Activated CD8-positive, alpha-beta memory T cell treated with anti-CD3 and anti-CD28 coated beads, Interleukin-2, amount 50 U/mL, for 48 hours (primary cell): ENCODE data around the gene KNDC1.
"Not testable (repeated sequence)": the region's sequence is repeated elsewhere in the genome, so short reads cannot be mapped to it uniquely, and the experiment has no call there.

Experiments used
- DNase-seq: peaks from one replicate; pipeline ENCODE4 v3.0.0-alpha.2; 2020

KNDC1 gene

DNA sequence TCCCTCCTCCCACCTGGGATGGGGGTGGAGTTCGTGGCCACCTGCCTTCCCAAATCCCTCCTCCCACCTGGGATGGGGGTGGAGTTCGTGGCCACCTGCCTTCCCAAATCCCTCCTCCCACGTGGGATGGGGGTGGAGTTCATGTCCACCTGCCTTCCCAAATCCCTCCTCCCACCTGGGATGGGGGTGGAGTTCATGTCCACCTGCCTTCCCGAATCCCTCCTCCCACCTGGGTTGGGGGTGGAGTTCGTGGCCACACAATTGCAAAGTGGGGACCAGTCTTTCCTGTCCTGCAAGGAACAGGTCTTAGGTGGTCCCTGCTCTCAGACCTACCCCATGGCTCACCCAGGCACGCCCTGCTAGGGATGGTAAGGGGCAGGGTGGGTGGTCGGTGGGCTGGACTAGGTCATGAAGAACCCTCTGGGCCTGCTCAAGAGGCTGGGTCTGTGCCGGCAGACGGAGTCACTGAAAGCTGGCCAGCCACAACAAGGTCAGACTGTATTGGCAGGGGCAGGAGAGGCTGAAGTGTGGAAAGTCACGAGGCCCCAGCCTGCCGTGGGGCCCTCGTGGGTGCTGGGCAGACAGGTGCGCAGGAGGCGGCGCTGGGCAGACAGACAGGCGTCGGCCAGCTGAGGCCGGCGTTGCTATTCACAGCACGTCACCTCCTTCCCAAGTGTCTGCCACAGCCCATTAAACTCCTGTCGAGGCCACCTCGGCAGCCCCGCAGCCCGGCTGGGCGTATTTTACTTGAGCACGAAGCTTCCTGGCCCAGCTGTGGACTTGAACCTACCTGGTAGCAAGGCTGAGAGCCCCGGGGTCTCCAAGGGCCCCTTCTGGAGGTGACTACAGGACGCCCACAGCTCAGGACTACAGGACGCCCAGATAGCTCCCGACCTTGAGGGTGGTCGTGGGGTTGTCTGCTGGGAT is 4.1 kb downstream of the KNDC1 start:
- no peak for DNase-seq

DNA sequence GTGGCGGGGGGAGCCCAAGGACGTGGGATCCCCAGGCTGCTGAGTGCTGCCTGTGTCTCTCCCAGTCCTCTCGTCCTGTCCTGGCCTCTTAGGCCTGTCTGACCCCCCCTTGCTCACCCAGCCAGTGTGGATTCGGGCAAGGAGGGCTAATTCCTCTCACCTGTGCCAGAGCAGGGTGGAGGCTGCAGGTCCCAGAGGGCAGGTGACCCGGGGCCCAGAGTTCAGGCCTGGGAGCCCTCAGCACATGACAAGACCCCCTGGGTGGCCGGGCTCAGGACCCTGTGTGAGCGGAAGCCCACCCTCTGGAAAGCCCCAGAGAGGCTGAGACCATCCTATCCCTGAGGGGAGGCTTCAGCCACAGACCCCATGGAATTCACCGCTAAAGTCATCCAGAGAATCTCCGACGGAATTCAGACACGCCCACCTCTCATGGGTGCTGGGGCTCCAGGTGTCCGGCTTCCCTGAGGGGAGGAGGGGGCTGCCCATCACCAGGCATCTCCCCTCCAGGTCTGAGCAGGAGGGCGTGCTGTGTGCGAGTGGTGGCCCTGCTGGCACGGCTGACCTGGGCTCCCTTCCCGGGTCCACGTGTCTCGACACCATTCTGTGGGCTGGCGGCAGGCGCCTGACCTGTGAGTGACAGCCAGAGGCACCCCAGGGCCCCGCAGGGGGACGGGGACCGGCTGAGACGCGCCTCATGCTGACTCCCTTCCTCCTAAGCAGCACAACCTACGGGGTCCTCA is 5.0 kb downstream of the KNDC1 start:
- DNase-seq, result no peak

DNA sequence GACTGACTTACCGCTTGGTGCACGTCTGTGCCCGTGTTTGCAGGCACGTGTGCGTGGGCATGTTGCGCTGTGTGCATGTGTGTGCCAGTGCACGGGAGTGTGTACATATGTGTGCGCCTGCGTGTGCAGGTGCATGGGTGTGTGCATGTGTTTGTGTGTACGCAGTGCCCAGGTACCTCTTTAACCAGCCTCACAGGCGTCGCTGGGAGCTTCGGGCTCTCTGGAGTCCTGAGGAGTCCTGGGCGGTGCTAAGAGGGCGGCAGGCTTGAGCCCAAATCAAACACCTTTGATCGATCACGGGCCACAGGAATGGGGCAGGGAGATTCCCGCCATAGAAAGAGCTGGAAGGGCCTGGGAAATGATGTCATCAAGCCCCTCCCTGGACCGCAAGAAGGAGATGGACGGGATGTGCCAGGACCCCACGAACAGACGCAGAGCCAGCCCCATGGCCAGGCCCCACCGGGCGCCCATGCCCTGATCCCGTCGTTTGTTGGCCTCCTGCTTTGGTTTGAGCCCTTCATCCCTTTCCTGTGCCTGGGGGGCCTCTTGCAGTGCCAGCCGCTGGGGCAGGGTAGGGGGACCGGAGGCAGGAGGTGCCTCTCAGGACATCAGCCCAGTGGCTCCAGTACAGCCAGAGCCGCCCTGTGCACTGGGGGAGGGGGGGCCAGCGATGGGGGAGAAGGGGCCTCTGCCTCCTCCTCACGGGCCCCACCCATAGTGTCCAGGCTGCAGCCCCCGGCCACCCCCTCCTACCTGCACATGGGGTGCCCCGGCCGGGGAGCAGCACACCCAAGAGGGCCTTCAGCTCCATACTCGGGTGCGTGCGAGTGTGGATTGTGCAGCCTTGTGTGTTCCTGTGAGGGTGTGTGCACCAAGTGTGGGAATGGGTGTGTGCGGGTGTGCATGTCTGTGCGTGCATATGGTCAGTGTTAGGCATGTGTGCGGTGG is 5.8 kb downstream of the KNDC1 start:
- no peak for DNase-seq

DNA sequence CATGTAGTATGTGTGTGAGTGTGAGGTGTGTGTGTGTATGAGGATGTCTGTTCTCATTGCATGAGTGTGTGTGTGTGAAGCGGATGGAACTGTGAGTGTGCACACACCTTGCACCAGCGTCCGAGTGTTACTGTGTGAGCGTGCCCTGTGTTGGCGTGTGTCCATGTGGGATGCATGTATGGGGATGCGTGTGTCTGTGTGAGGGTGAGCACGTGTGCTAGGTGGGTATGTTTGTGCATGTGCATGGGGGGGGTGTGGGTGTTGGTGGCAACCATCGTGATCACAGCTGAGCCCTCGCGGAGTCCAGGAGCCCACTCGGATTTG is 6.4 kb downstream of the KNDC1 start:
- DNase-seq, result no peak

DNA sequence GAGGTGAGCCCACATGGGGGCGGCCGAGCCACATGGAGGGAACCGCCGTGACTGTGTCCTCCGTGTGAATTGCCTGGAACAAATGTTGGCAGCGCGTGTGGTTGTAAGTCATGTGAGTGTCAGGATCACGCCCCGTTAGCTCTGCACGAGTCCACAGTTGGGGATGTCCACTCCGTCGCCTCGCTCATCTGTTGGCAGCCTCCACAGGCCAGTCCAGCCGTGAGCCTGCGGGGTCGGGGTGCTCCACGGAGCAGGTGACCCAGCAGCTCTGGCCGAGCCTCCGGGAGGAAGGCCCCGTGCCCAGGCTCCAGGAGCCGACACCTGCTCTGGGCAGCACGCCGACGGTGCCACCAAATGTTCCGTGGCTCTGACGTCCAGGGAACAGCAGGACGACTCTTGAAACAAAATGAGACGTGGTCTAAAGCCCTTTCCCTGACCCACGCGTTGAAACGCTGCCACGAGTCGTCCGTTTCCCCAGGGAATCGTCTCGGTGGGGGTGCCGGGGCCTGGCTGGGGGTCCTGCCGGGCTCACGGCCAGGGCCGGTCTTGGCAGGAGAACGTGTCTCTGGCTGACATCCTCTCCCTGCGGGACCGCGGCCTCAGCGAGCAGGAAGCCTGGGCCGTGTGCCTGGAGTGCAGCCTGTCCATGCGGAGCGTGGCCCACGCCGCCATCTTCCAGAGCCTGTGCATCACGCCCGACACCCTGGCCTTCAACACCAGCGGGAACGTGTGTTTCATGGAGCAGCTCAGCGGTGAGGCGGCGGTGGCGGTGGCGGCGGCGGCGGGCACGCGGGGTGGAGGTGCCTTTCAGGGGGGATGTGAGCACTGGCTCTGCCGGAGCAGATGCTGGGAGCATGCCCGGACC is 7.0 kb downstream of the KNDC1 start:
- no peak for DNase-seq

DNA sequence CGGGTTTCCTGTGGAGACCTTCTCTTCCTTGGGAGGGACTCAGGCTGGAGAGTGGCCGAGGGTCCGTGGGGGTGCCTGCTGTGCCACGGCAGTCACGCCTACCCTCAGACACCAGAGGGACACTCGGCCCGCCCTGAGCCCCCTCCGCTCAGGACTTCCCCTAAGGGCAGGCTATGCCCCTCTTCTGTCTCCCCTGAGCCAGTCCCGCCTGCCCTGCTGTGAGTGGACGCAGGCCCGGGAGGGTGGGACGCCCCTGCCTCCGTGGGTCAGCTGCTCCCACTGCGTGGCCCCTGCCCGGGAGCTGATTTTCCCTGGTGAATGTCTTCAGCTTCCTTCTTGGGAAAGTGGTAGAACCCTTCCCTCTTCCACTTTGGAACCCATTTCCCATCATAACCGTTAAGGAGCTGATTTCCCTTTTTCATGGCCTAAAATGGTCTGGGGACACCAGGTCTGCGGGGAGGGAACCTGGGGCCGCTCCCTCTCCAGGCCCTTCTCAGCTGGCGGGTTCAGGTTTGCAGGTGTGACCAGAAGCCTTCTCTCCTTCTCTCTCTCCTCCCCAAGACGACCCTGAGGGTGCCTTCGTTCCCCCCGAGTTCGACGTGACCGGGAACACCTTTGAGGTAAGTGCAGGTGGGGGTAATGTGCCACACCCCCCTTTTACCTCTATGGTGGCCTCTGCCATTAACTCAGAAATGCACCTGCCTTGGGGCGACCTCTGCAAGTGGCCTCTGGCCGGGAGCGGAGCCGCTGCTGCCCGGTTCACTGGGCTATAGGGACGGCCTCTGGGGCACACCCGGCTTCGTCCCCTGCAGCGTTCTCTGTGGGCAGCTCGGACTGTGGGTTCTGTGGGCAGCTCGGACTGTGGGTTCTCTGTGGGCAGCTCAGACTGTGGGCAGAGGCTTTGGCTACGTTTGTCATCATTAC is 7.9 kb downstream of the KNDC1 start:
- no peak for DNase-seq

DNA sequence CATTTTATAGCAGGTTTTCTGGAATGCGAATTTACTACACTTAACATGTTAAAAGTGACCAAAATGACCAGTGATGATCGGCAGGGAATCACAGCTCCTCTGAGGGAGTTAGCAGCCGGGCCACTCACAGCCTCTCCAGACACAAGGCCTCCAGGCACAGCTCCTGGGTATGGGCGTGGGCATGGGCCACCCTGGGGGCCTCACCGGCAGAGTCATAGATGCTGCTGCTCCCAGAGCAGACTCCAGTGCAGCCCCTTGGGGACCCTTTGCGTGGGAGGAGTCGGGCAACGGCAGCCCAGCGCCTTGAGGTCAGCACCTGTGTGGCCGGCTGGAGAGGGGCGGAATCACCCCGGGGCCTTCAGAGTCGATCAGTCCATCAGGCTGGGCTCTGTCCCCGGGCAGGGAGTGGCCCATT is 8.6 kb downstream of the KNDC1 start:
- no peak for DNase-seq

DNA sequence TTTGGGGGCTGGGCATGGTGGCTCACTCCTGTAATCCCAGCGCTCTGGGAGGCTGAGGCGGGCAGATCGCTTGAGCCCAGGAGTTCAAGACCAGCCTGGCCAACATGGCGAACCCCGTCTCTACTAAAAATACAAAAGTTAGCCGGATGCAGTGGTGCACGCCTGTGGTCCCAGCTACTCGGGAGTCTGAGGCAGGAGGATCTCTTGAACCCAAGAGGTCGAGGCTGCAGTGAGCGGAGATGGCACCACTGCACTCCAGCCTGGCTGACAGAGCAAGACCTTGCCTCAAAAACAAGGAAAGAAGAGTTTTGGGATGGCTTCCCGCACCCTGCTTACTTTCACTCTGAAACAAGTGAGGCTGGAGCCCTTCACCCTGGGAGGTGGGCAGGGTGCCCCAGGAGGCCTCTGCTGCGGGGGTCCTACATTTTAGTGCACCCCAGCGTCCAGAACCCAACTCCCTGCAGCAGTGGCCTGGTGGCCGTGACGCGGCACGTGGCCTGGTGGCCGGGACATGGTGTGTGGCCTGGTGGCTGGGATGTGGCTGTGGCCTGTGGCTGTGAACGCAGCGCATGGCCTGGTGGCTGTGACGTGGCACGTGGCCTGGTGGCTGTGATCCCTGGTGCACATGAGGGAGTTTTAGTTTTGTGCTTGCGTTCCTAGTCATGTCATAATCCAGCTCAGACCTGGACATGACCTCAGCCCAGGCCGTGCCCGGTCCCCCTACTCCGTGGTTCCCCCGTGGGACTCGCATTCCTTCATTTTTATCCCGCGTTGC is 9.3 kb downstream of the KNDC1 start:
- no peak for DNase-seq

DNA sequence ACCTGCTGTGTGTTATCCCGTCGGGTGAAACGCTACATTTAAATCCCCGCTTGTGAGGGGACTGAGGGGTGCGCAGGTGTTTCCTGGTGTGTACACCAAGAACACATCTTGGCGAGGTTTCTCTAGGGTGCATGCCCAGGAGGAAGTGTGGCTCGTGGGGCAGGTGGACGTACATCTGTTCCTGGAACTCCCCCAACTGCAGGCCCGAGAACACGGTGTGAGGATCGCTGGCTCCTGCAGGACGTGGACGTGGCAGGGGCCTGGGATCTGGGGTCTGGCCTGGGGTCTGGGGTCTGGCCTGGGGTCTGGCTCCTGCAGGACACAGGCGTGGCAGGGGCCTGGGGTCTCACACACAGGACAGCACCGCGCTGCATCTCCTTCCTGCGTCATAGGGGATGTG is 10.1 kb downstream of the KNDC1 start:
- DNase-seq, result no peak

DNA sequence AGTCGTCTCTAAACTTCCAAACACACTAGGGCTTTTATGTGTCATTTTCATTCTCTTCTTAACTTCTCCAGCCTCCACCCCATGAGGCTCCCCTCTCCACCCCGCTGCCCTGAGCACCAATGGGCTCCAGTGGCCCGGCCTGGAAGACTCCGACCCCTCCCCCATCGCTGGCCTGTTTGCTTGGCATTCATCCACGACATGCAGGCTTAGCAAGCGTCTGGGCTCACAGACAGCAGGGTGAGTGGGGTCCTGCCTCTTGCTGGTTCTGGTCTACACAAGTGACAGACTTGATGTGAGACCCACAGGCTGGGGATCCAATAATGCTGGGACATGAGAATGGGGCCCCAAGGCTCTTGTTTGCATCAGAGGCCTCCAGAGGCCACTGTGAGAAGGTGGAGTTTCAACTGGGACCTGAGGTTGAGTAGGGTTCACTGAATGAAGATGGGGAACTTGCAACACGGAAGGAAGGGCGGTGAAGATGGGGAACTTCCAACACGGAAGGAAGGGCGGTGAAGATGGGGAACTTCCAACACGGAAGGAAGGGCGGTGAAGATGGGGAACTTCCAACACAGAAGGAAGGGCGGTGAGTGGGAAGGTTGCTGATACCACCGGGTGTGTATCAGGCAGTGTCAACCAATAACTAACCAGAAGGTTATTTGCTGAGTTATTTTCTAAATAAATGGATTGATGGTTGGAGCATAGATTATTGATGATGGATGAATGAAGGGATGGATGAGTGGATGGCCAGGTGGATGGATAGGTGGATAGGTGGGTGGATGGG is 14.0 kb downstream of the KNDC1 start:
- DNase-seq, result no peak

DNA sequence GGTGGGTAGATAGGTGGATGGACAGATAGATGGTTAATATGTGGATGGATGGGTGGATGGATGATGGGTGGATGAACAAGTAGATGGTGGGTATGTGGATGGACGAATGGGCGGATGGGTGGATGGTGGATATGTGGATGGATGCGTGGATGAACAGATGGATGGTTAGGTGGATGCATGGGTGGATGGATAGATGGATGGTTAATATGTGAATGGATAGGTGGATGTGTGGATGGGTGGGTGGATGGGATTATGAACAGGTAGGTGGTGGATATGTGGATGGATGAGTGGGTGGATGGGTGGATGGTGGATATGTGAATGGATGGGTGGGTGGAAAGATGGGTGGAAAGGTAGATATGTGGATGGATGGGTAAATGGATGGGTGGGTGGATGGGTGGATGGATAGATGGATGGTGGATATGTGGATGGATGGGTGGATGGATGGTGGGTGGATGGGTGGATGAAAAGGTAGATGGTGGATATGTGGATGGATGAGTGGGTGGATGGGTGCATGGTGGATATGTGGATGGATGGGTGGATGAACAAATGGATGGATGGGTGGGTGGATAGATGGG is 14.8 kb downstream of the KNDC1 start:
- DNase-seq, result no peak

DNA sequence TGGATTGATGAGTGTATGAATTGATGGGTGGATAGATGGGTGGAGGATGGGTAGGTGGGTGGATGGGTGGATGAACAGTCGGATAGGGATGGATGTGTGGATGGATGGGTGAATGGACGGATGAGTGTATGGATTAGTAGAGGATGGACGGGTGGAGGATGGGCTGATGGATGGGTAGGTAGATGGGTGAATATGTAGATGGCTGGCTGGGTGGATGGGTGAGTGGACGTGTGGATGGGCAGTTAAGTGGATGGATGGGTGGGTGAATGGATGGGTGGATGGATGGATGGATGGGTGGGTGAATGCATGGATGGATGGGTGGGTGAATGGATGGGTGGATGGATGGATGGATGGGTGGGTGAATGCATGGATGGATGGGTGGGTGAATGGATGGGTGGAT is 15.6 kb downstream of the KNDC1 start:
- not testable (repeated sequence) for DNase-seq

DNA sequence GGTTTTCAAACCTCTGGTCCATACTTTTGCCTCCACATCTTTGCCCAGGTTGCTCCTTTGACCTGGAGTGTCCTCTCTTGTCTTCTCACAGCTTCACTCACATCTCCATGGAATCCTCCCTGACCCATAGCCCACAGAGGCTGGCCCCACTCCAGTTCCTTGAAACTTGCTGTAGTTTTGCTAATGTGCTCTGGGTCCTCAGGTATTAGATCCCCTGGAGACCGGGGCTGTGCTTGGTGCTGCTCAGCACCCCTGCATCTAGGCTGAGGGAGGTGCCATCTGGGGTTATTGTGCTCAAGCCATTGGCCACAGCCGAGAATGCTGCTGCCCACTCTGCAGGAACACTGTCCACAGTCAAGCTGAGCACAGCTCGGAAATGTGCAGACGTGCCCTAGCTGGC is 16.5 kb downstream of the KNDC1 start:
- no peak for DNase-seq

DNA sequence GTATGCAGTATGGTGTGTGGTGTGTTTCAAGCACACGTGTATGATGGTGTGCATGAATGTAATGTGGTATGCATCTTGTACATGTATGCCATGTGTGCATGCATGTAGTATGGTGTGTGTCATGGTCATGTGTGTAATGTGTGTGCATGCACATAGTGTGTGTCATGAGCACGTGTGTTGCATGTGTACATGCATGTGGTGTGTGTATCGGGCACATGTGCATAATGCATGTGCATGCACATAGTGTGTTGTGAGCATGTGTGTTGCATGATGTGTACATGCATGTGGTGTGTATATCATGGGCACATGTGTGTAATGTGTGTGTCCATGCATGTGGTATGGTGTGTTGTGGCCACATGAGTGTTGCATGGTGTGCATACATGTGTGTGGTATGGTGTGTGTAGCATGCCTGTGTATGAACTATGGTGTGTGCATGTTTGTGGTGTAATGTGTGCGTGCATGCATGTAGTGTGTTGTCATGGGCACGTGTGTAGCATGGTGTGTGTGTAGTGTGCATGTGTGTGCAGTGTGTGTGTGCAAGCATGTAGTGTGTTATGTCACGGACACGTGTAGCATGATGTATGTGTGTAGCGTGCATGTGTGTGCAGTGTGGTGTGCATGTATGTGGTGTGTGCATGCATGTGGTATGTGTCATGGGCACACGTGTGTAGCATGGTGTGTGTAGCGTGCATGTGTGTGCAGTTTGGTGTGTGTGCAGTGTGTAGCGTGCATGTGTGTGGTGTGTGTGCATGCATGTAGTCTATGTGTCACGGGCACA is 17.6 kb downstream of the KNDC1 start:
- DNase-seq, result no peak

DNA sequence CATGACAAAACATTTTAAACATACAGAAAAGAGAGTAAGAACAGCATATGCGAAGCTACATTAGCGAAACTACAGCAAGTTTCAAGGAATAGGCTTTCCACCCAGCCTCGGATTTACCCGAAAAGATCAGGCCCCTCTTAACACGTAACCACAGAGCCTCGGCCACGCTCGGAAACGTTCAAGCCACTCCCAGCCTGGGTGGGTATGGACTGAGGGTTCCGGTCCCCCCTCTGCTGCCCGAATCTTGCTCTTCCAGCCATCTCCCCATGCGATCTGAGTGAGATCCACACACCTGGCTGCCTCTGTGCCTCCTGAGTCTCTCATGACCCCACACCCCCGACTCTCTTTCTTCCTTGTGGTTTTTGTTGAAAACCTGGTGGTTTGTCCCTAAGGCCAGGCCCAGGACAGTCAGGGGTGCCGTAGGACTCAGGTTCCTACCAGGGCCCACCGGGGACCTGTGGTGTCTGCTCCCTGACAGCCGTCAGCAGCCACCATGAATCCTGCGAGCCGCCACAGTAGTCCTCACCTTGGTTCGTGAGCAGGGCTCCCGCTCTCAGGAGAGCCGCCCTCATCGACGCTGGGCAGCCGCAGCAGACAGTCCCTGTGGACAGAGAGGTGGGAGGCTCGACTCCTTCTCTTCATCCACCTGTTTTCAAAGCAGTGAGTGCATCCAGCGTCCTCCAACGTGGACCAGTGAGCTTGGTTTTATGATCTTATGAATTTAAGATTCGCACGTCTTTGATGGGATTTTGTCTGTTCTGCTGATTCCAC is 18.5 kb downstream of the KNDC1 start:
- no peak for DNase-seq

DNA sequence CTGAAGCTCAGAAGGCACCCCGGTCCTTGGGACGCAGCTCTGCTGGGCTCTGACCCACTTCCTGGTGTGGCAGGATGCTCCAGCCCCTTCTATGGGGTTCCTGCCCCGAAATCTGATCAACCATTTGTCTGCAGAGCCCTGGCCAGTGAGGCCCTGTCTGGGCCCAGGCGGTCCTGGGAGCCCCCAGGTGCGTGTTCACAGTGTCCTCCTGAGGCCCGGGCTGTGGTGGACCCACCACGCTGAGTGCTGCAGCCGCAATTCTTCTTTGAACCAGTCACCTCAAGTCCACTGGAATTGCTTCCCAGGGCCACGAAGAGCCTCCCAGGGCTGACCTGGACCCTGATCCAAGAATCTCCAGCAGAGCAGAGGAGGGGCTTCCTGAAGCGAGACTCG is 19.1 kb downstream of the KNDC1 start:
- no peak for DNase-seq

DNA sequence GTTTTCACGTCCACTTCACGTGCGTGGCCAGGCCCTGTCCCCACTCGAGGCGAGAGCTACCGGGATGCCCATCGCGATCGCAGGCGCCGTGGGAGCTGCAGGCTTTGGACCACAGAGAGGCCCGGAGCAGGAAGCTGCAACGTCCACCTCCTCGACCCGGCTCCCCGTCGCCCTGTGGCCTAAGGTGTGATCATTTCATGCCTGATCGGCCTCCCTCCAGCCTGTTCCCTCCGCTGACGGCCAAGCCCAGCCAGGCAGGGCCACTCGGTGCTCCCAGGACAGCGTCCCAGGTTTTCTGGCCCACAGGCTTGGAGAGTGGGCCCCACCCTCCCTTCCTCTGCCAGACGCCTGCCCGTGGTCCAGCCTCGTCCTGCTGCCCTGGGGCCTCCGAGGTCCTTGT is 19.6 kb downstream of the KNDC1 start:
- DNase-seq, result no peak
